Uterus (tissue), 2 donors: ENCODE measurements around the gene PITPNM3.

ENCODE experiments used
- POLR2A ChIP-seq, 2 donors: fragments of 450-650 bp; IDR thresholded peaks; one replicate each; pipeline ENCODE4 v1.6.1; 2016; ENCODE audit warnings: antibody characterized with exemption in 2 of 2, mild to moderate bottlenecking in 1 of 2, moderate library complexity in 1 of 2
- TF ChIP-seq, protein P1 (sequence below), 4 experiments: fragments of 200-600 bp in 2 of 4; fragments of 450-650 bp in 2 of 4; sonication (generic) in 2 of 4; IDR thresholded peaks; one replicate each; pipeline ENCODE4 v1.5.1; 2016 to 2019; ENCODE audit warnings: antibody characterized with exemption in 4 of 4, mild to moderate bottlenecking in 2 of 4, moderate library complexity in 1 of 4

DNA sequence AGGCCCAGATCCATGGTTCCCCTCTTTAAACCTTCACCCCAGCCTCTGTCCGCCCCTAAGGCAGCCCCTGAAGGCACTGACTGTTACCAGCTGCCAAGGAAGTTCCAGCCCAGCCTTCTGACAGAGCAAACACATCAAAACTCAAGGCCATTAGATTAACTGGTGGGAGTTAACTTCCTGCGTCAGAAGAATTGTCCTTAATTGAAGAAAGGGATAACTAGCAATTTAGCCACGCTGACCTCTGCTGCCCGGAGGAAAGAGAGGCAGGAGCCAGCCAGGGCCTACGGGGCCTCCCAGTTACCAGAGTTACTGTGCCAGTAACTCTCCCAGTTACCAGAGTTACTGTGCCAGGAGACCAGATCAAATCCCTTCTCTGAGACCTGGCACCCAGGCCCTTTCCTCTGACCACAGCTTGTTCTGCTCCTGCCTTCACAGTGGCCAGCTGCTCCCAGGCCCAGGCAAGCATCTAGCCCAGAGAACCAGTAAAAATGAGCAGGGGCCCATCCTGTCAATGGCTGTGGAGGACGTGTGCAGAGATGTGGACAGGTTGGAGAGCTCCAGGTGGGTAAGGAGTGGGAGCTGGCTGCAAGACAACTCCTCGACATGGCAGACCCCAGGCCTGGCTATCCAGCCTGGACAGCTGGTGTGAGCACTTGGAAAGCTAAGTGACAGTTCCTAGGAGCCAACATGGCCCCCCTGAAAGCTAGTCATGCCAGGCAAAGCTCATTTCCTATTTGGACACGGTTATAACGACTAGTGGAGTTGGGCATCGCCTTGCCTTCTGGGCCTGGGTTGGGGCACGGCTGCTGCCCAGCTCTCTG is 2.8 kb upstream of the PITPNM3 start:
- TF ChIP-seq, protein P1, sequence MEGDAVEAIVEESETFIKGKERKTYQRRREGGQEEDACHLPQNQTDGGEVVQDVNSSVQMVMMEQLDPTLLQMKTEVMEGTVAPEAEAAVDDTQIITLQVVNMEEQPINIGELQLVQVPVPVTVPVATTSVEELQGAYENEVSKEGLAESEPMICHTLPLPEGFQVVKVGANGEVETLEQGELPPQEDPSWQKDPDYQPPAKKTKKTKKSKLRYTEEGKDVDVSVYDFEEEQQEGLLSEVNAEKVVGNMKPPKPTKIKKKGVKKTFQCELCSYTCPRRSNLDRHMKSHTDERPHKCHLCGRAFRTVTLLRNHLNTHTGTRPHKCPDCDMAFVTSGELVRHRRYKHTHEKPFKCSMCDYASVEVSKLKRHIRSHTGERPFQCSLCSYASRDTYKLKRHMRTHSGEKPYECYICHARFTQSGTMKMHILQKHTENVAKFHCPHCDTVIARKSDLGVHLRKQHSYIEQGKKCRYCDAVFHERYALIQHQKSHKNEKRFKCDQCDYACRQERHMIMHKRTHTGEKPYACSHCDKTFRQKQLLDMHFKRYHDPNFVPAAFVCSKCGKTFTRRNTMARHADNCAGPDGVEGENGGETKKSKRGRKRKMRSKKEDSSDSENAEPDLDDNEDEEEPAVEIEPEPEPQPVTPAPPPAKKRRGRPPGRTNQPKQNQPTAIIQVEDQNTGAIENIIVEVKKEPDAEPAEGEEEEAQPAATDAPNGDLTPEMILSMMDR (IDR thresholded peaks at IDR 0.05): peak in 1 of 4 experiments; percentile 12
- TF ChIP-seq POLR2A (IDR thresholded peaks at IDR 0.05): no peak
